ENCODE measurements around the gene GNPTG. TPM values are rescaled to one million over a fixed set of nuclear protein-coding genes. Genes with fewer than 3 reads are reported as not detected.

Gene GNPTG
- total and polyA plus RNA-seq, 2 of the 8 experiments (the other 6 are each of a cell fraction or from before 2014, with no cell fraction given), result 26.2 to 51.2 TPM

DNA sequence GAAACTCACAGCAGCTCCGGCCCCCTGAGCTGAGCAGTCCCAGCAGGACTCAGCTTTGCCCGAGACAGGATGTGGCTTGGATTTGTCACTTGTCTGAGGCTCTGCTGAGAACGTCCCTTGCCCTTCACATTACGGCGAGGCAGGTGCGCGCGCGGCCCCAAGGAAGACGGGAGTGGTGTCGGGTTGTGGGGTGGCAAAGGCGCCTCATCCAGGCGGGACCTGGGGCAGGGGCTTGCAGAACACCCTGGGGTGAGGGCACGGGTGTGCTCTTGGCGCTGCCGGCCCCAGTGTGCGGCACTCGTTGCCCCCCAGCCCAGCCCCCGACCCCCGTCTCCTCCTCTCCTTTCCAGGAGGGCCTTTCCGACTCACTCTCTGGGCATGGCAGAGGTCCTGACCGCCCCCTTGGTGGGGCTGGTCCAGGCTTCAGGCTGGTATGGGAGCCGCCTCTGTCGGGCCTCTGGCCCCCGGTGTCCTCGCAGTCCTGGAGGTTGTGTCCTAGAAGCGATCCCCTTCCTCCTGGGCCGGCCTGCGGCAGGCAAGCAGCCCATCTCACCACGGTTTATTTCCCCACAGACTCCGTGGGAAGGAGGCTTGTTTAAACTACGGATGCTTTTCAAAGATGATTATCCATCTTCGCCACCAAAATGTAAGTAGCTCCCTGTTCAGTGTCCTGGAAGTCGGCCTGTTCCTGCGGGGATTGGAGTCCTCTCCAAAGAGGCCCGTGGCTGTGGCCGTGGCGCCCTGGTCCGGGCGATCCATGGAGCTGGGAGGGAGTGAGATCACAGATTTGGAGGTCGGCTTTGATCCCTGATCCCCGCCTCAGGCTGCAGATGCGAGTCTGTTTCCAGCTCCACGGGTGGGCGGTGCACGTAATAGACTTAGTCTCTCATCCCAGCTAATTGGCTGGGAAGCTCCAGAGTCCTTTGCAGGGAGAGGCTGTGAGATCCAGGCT, 36.4 kb upstream of the GNPTG start:
- POLR2A ChIA-PET (ENCODE audit: partially characterized antibody), result interaction anchor here (0.9 to 11.4 kb wide), 6 partner anchors 10 to 55 kb away, joined by 3 to 106 read pairs (median 4); no protein-coding TSS in a partner anchor
- FAIRE-seq, result no peak
- DNase-seq (ENCODE audit: low read depth in 1 of 2, low spot score in 2 of 2), result no peak
- Histone ChIP-seq H3K23me2 (ENCODE audit: low read depth, low read length) (peaks cover 9% of the 10 kb centered on the region), H4K5ac (ENCODE audit: insufficient read length, low read depth, low read length) (no peak overlapping the region), H3K9me3 (ENCODE audit: insufficient read depth in 2 of 2, low read depth in 1 of 2, low read length in 1 of 2) (no peaks in the 10 kb centered on the region), H4K91ac (replicated peaks; ENCODE audit: insufficient read length, low read length) (no peak overlapping the region), H3K18ac (ENCODE audit: extremely low read depth, low read length) (no peak overlapping the region), H3K79me2 (ENCODE audit: control insufficient read depth in 1 of 2, insufficient read depth in 2 of 2, low read length in 2 of 2) (peaks cover 31 to 70% of the 10 kb centered on the region in 2 experiments), H3K4me3 (ENCODE audit: extremely low read depth in 1 of 4, insufficient read depth in 2 of 4, low read depth in 3 of 4, low read length in 4 of 4) (no peak overlapping the region), H3K9ac (replicated peaks in 1 of 4; ENCODE audit: extremely low read depth in 1 of 4, low read depth in 3 of 4, low read length in 3 of 4) (no peak overlapping the region), H3K4me2 (ENCODE audit: insufficient read depth in 1 of 2, low read depth in 2 of 2, low read length in 2 of 2) (no peak overlapping the region), H2BK20ac (ENCODE audit: low read length) (no peak overlapping the region), H3K27ac (ENCODE audit: low read depth, low read length) (no peak overlapping the region), H3K56ac (replicated peaks; ENCODE audit: insufficient read length, low read depth, low read length) (no peak overlapping the region), H2BK5ac (ENCODE audit: low read depth, low read length) (no peak overlapping the region), H3K4ac (replicated peaks; ENCODE audit: insufficient read length, low read depth, low read length) (no peak overlapping the region), H3K14ac (ENCODE audit: insufficient read length) (no peak overlapping the region), H3K23ac (ENCODE audit: insufficient read length) (no peak overlapping the region), H3K36me3 (ENCODE audit: control insufficient read depth in 2 of 4, insufficient read depth in 4 of 4, low read length in 3 of 4) (peaks cover 46 to 75% (median 62%) of the 10 kb centered on the region in 4 experiments), H2AFZ (ENCODE audit: low read length) (no peak overlapping the region), H3K4me1 (replicated peaks in 1 of 4; ENCODE audit: control insufficient read depth in 3 of 4, insufficient read depth in 4 of 4, low read length in 3 of 4) (peaks cover 0 to 12% (median 5%) of the 10 kb centered on the region in 4 experiments; a peak in 5 of 7 replicates), H2AK5ac (ENCODE audit: low read depth, low read length) (no peak overlapping the region), H4K8ac (ENCODE audit: extremely low read depth, insufficient read depth, low read length) (no peak overlapping the region; the same call in 1 of the 2 replicates), H3K79me1 (ENCODE audit: low read depth, low read length) (peaks cover 13% of the 10 kb centered on the region), H4K20me1 (replicated peaks in 1 of 2; ENCODE audit: control insufficient read depth in 1 of 2, insufficient read depth in 2 of 2, low read length in 2 of 2) (peaks cover 57 to 68% of the 10 kb centered on the region in 2 experiments), H2BK120ac (replicated peaks; ENCODE audit: low read depth, low read length) (no peak overlapping the region), H2BK15ac (ENCODE audit: low read length) (no peak overlapping the region), H3K27me3 (replicated peaks in 1 of 4; ENCODE audit: control insufficient read depth in 3 of 4, extremely low read depth in 1 of 4, insufficient read depth in 3 of 4, low read length in 3 of 4) (no peaks in the 10 kb centered on the region), H2BK12ac (ENCODE audit: low read depth, low read length) (no peak overlapping the region)
- no peak for TF ChIP-seq PHF8 (conservative IDR thresholded peaks at IDR 0.05; ENCODE audit: low read depth, low read length)
- WGBS, 2 experiments (ENCODE audit: extremely low coverage in 1 of 2, insufficient coverage in 1 of 2, insufficient read length in 1 of 2, insufficient replicate concordance in 2 of 2, low coverage in 1 of 2, low lambda C conversion rate in 2 of 2, missing lambda C conversion rate in 1 of 2), result 82% methylated on average over 40 of the region's 46 CpGs; no CpG with 5 or more reads in 1 of the 2 experiments
- CTCF ChIA-PET (ENCODE audit: partially characterized antibody), result interaction anchor here (0.7 to 2.1 kb wide), 12 partner anchors 9 to 65 kb away, joined by 3 to 9 read pairs (median 4); no protein-coding TSS in a partner anchor
